ENCODE data around the gene ATP11A.

GRCh38 chr13:112700291-112701060 lies 10.6 kb downstream of the ATP11A start:
- TF ChIP-seq POLR2A (IDR thresholded peaks at IDR 0.05; ENCODE audit: low read length) (no peak), GATA1 (IDR thresholded peaks at IDR 0.05; ENCODE audit: low read depth, low read length) (no peak)

Measured in erythroblast (primary cell).